GM19395 (cell line): ENCODE measurements around the gene ATP13A4.

Experiments used
- ATAC-seq: cut with Tn5 transposase; IDR thresholded peaks from one replicate; pipeline ENCODE4 v1.9.1; 2021; ENCODE audit warnings: mild to moderate bottlenecking, moderate library complexity; ENCODE audit not compliant: unreplicated experiment

ATP13A4 gene

DNA sequence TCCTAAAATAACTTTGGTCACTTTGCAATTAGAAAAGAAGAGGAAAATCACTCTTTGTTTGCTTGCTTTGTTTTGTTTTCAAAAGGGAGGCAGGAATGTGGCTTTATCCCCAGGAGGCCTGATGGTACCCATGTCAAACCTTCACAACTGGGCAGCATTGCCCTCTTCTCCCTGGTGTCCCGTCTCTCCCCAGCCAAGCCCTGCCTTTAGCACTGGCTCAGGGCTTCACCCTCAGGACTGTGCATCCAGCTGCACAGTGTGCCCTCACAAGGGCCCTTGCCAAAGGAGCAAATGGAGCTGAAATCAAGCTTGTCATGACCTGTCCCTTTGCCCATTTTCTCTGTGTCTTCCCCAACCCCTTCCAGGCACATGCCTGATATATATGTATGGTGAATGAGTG is 147.0 kb downstream of the ATP13A4 start:
- no peak for ATAC-seq

DNA sequence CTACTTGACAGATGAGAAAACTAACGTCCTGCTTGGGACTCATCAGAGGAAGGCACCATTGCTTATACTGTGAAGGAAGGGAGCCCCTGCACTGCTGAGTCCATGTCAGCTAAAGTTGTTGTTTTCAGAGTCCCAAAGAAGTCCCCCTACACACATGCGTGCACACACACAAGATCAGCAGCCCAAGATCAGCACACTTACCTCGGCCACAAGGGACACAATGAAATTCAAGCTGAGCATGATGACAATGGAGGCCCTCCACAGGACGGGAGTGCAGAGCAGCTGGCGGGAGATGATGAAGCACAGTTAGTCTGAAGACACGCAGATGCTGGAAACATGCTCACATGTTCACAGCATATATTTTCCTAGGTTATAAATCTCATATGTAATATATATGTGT is 147.6 kb downstream of the ATP13A4 start:
- ATAC-seq: no peak

- no peak for ATAC-seq
Observed at GRCh38 chr3:193403307-193403706, 151.4 kb downstream of the ATP13A4 start.

DNA sequence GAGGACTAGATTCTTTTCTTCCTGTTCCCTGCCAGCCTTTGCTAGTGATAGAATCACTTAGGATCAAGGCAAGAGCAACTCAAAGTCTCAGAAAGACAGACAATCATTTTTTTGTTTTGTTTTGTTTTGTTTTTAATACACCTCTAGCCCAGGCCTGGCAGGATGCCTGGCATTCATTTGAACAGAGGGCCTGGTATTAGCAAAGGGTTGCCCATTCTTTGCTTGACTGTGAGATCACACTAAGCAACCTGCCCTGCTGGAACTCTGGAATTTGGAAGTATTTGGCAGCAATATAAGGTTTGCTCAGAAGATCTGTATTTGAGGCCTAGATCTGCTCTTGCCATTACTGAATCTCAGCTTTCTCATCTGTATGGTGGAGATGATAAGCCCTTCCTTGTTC is 154.4 kb downstream of the ATP13A4 start:
- ATAC-seq: no peak

DNA sequence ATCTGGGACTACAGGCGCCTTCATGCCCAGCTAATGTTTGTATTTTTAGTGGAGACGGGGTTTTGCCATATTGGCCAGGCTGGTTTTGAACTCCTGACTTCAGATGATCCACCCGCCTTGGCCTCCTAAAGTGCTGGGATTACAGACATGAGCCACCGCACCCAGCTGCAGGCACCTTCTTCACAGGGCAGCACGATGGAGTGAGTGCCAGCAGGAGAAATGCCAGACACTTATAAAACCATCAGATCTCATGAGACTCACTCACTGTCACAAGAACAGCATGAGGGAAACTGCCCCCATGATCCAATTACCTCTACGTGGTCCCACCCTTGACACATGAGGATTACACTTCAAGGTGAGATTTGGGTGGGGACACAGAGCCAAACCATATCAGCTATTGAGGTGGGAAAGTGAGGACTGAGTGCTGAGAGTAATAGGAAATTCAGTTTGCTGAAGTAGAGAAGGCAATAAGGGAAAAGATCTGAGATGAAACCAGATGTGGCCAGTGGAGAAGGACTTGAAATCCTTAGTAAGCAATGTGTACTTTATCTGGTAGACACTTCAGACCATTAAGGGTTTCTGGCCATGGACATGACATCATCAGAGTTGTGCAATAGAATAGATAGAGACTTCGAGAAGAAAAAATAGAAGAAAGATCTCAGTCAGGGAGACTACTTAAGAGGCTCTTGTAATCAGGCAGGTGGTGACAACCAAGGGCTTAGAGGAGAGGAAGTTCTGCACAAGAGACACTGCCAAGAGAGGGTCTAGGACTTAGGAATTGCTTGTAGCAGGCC is 158.0 kb downstream of the ATP13A4 start:
- no peak for ATAC-seq

DNA sequence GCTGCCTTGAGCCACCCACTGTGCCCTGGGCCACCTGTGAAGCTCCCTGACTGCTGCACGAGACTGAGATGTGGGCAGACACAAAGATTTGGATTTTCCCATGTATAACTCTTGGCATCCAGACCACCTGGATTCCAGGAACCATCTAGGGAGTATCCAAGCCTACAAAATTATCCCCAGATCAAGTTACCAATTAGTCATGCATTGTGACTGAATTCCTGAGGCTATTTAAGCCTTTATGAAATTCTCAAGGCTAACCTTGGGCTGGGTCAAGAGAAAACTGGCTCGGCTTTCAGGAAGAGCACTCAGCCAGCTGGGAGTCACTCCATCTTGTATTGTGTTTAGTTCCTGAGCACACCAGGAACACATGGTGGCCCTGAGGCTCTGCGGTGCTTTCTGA is 162.8 kb downstream of the ATP13A4 start:
- no peak for ATAC-seq

DNA sequence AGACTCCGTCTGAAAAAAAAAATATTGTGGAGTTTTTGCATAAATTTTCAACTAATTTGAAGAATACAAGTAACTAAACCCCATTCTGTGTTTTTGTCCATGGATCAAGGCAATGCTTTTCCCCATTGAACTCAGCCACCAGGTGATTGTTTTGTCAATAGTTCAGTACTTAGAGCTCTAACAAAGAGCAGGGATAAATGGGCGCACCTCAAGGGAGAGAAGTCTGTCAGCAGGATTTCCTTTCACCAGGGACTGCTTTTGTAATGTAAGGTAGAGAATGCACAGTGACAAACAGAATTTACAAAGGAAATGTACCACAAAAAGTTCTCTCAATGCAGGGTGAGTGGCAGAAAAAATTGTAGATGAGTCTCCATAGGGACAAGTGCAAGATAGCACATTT is 165.4 kb downstream of the ATP13A4 start:
- no peak for ATAC-seq

GRCh38 chr3:193388361-193388760 is 166.3 kb downstream of the ATP13A4 start:
- no peak for ATAC-seq

GRCh38 chr3:193387596-193387995 is 167.1 kb downstream of the ATP13A4 start:
- ATAC-seq: no peak

DNA sequence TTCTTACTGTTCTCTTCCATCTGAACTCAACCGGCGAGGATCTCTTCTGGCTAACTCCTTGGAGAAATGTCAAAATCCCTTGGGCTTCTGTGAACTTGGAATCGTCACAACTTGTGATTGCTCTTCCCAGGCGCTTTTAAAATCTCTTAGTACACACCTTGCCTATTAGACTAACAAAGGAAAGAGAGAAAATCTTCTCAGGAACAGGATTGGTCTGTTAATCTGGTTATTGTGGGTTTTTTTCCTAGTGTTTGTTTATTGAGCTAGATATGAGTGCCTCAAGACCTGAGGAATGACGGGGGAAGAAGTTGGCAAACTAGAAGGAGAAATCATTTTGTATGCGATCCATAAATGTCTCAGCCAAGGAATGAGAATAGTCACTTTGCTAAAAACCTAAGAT is 176.0 kb downstream of the ATP13A4 start, which contains the start of gene ATP13A5:
Gene ATP13A5, minus strand, starts transcription at position 48 of the 400 bp plus-strand sequence. Its CDS starts 28 bp downstream, at position 20.
- no peak for ATAC-seq

DNA sequence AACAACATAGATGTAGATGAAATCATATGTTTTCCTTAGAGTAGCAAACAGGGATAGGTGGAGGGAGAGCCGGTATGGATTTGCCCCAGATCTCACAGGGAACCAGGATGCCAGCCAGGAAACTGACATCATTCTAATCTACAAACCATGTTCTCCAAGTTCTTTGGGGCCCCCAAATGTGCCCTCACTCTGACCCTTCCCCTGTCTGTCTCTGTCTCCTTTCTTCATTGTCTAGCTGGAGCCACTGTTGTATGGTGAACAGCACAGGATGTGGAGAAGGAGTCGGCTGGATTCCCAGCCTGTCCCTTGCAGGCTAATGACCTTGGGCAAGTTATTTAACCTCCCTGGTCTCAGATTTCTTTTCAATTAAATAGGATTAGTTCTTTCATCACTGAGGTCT is 177.1 kb downstream of the ATP13A4 start:
- no peak for ATAC-seq

DNA sequence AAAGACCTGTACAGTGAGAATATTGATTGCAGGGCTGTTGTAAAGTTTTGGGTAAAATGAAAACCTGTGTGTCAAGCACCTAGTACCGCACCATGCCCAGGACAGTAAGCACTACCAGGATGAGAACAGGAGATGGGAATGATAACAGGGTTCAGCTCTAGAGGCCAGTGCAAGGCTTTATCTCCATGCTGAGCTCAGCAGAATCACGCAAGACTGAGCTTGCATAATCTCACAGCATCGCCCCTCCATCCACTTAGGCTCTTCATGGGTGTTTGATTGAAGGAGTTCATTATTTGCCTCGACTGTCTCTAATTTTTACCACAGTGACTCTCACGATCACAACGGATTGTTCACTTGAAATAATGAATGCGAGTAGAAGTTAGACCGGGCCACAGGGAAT is 179.1 kb downstream of the ATP13A4 start:
- no peak for ATAC-seq

DNA sequence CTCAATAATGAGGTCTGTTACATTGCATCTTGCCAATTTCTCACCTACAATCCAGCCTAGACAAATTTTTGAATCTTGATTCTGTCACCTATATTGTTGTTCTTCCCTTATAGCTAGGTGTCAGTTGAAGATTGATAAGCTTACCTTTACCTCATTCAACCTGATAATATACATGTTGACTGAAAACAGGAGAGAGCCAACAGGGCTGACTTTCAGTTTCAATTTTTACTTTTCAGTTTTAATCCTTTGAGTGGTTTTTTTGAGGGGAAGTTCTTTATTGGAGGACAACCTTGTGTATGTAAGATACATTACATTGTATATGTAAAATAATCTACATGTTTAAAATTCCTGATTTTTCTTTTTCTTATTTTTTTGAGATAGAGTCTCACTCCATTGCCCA is 181.9 kb downstream of the ATP13A4 start:
- peak; percentile 68 for ATAC-seq

DNA sequence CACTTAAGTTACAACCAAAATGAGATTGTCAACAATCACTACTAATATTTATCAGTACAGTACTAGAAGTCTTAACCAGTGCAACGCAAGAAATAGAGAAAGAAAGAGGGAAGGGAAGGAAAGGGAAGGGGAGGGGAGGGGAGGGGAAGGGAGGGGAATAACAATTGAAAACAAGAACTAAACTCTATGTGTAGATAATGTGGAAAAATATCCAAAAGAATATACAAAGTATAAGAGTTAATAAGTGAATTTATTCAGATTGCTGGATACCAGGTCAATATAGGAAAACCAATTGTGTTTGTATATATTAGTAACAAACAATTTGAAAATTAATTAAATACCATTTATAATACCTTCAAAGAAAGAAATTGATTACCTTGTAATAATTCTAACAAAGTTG is 186.8 kb downstream of the ATP13A4 start:
- ATAC-seq: no peak

- ATAC-seq: no peak
Observed at GRCh38 chr3:193357291-193357690, 197.4 kb downstream of the ATP13A4 start.

GRCh38 chr3:193354423-193354822 is 200.3 kb downstream of the ATP13A4 start:
- ATAC-seq: no peak
